GM23338 (cell line): Measurements from ENCODE around the gene TRABD2A. TPM values are rescaled to one million over a fixed set of nuclear protein-coding genes. Genes with fewer than 3 reads are reported as not detected.

ENCODE experiments used
- ATAC-seq: fragments of 200-7000 bp; cut with Tn5 transposase; 3 replicates; pipeline ENCODE4 v1.9.1; 2020
- DNase-seq: peaks from one replicate; pipeline ENCODE4 v3.0.0-alpha.2; 2015; ENCODE audit warnings: low spot score
- H2AFZ ChIP-seq: fragments of 200-600 bp; sonication (generic); 2 replicates; pipeline ENCODE4 v1.8.0; 2016; ENCODE audit warnings: antibody characterized with exemption, mild to moderate bottlenecking, moderate library complexity
- H3F3A ChIP-seq: fragments of 200-600 bp; sonication (generic); replicated peaks from 2 replicates; pipeline ENCODE4 v1.8.0; 2017; ENCODE audit warnings: antibody characterized with exemption, mixed run types, low read depth
- H3K27ac ChIP-seq: fragments of 200-600 bp; sonication (generic); 2 replicates; pipeline ENCODE4 v1.6.1; 2016; ENCODE audit warnings: low read depth
- H3K27me3 ChIP-seq: fragments of 200-600 bp; sonication (generic); 2 replicates; pipeline ENCODE4 v1.8.0; 2016; ENCODE audit warnings: mild to moderate bottlenecking, mixed run types, moderate library complexity; ENCODE audit not compliant: insufficient read depth
- H3K36me3 ChIP-seq: fragments of 200-600 bp; sonication (generic); 2 replicates; pipeline ENCODE4 v1.8.0; 2016; ENCODE audit warnings: mild to moderate bottlenecking; ENCODE audit not compliant: insufficient read depth
- H3K4me1 ChIP-seq: fragments of 200-600 bp; sonication (generic); 2 replicates; pipeline ENCODE4 v1.8.0; 2016; ENCODE audit warnings: mild to moderate bottlenecking, moderate library complexity; ENCODE audit not compliant: insufficient read depth
- H3K4me2 ChIP-seq: fragments of 200-600 bp; sonication (generic); 2 replicates; pipeline ENCODE4 v1.7.1; 2017; ENCODE audit warnings: mixed run types
- H3K4me3 ChIP-seq: fragments of 200-600 bp; sonication (generic); 2 replicates; pipeline ENCODE4 v1.6.1; 2016; ENCODE audit warnings: mixed run types
- H3K79me2 ChIP-seq: fragments of 200-600 bp; sonication (generic); replicated peaks from 2 replicates; pipeline ENCODE4 v1.8.0; 2017; ENCODE audit warnings: mild to moderate bottlenecking; ENCODE audit not compliant: insufficient read depth
- H3K9me2 ChIP-seq: fragments of 200-600 bp; sonication (generic); 2 replicates; pipeline ENCODE4 v1.8.0; 2017; ENCODE audit not compliant: insufficient read depth
- H4K20me1 ChIP-seq: fragments of 200-600 bp; sonication (generic); replicated peaks from 2 replicates; pipeline ENCODE4 v1.8.0; 2017; ENCODE audit warnings: mild to moderate bottlenecking; ENCODE audit not compliant: insufficient read depth
- H3K27ac Mint-ChIP-seq: 2 replicates; pipeline ENCODE4 v1.8.0; 2020; ENCODE audit warnings: inconsistent platforms, mild to moderate bottlenecking, moderate library complexity, mixed read lengths
- H3K27me3 Mint-ChIP-seq: 3 replicates; pipeline ENCODE4 v1.8.0; 2022; ENCODE audit warnings: low read depth, mild to moderate bottlenecking, moderate library complexity, mixed read lengths, inconsistent platforms; ENCODE audit not compliant: insufficient read depth, poor library complexity
- H3K36me3 Mint-ChIP-seq: 3 replicates; pipeline ENCODE4 v1.8.0; 2021; ENCODE audit warnings: low read depth, mild to moderate bottlenecking, inconsistent platforms, moderate library complexity, mixed read lengths
- H3K4me1 Mint-ChIP-seq: 3 replicates; pipeline ENCODE4 v1.8.0; 2020; ENCODE audit warnings: mild to moderate bottlenecking, inconsistent platforms, mixed read lengths
- H3K4me3 Mint-ChIP-seq: 3 replicates; pipeline ENCODE4 v1.8.0; 2021; ENCODE audit warnings: moderate library complexity, mild to moderate bottlenecking, inconsistent platforms, mixed read lengths
- H3K9me3 Mint-ChIP-seq: 3 replicates; pipeline ENCODE4 v1.8.0; 2020; ENCODE audit warnings: moderate library complexity, mild to moderate bottlenecking, inconsistent platforms, mixed read lengths
- CREB1 ChIP-seq: fragments of 250-450 bp; sonication (Bioruptor Pico); IDR thresholded peaks from 2 replicates; pipeline ENCODE4 v1.5.0; 2020; ENCODE audit warnings: low read depth, mild to moderate bottlenecking, moderate library complexity
- EZH2 ChIP-seq: fragments of 200-600 bp; sonication (generic); IDR thresholded peaks from one replicate; pipeline ENCODE4 v1.8.0; 2017; ENCODE audit warnings: antibody characterized with exemption, mild to moderate bottlenecking, low read depth; ENCODE audit not compliant: unreplicated experiment
- EZH2phosphoT487 ChIP-seq: fragments of 200-600 bp; sonication (generic); IDR thresholded peaks from one replicate; pipeline ENCODE4 v1.8.1; 2018; ENCODE audit warnings: antibody characterized with exemption; ENCODE audit not compliant: unreplicated experiment
- JUNB ChIP-seq: IDR thresholded peaks from one replicate; pipeline ENCODE4 v1.6.1; 2016; ENCODE audit warnings: antibody characterized with exemption; ENCODE audit not compliant: unreplicated experiment
- NANOG ChIP-seq: IDR thresholded peaks from 2 replicates; pipeline ENCODE4 v1.6.1; 2016; ENCODE audit warnings: antibody characterized with exemption, borderline replicate concordance
- STAT1 ChIP-seq: IDR thresholded peaks from one replicate; pipeline ENCODE4 v1.6.1; 2016; ENCODE audit warnings: antibody characterized with exemption; ENCODE audit not compliant: unreplicated experiment
- ZNF114 ChIP-seq: fragments of 250-450 bp; sonication (Bioruptor Pico); IDR thresholded peaks from 2 replicates; pipeline ENCODE4 v1.5.0; 2020; ENCODE audit warnings: mild to moderate bottlenecking, moderate library complexity
- ZNF331 ChIP-seq: fragments of 250-450 bp; sonication (Bioruptor Pico); IDR thresholded peaks from 2 replicates; pipeline ENCODE4 v1.5.0; 2020; ENCODE audit warnings: low read depth, mild to moderate bottlenecking, moderate library complexity
- polyA plus RNA-seq: library from polyadenylated mRNA; unstranded; fragments of >200 nt; fragmentation: Nextera tagmentation; extraction: Ambion mirVana; gene quantifications from 2 replicates; pipeline ENCODE4 v1.2.1, GENCODE V29; 2016
- total RNA-seq: library from RNA; depleted of rRNA; stranded (reverse); fragments of >200 nt; shearing (Covaris generic); gene quantifications from 2 replicates; pipeline ENCODE4 v1.2.3, GENCODE V29; 2014
- TF ChIP-seq, protein P1 (sequence below), 2 experiments: fragments of 200-600 bp in 1 of 2; sonication (generic) in 1 of 2; conservative IDR thresholded peaks; 2 replicates each; pipeline versions ENCODE4 v1.5.1 to v1.6.1; 2016 to 2017; ENCODE audit warnings: antibody characterized with exemption in 2 of 2, low read depth in 2 of 2, mild to moderate bottlenecking in 2 of 2, moderate library complexity in 1 of 2
- TF ChIP-seq, protein P2 (sequence below): IDR thresholded peaks from one replicate; pipeline ENCODE4 v1.6.1; 2018; ENCODE audit warnings: antibody characterized with exemption; ENCODE audit not compliant: unreplicated experiment
- TF ChIP-seq, protein P3 (sequence below): IDR thresholded peaks from 2 replicates; pipeline ENCODE4 v1.6.1; 2016; ENCODE audit warnings: antibody characterized with exemption

Gene TRABD2A
- total and polyA plus RNA-seq, 2 experiments from 2014 or later = 5.5 to 12.1 TPM

DNA sequence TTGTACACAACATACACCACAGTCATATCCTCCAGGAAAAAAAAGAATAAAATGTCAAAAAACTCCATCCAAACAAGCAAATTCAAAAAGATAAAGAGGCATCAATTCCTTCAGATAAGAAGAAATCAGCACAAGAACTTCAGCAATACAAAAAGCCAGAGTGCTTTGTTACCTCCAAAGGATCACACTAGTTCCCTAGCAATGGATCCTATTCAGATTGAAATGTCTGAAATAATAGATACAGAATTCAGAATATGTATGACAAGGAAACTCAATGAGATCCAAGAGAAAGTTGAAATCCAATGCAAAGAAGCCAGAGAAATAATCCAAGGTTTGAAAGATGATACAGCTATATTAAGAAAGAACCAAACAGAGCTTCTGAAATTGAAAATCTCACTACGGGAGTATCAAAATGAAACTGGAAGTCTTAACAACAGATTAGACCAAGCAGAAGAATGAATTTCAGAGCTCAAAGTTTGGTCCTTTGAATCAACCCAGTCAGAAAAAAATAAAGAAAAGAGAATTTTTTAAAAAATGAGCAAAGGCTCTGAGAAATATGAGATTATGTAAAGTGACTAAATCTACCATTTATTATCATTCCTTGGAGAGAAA lies 80.6 kb downstream of the TRABD2A start:
- Histone ChIP-seq H3K9me2 (peaks cover 3% of the 10 kb centered on the region; the same call in 1 of the 2 replicates), H3K27ac (peak overlapping the region; percentile 74; the same call in 1 of the 2 replicates), H3K36me3 (no peaks in the 10 kb centered on the region), H3K4me2 (peak overlapping the region; percentile 73), H3K4me3 (peak overlapping the region; percentile 35), H4K20me1 (no peaks in the 10 kb centered on the region), H2AFZ (no peak overlapping the region), H3K79me2 (no peaks in the 10 kb centered on the region), H3K27me3 (no peaks in the 10 kb centered on the region; the same call in 1 of the 2 replicates), H3K4me1 (peaks cover 13% of the 10 kb centered on the region), H3F3A (0 out of 2 replicates have a peak, but pooled peaks cover 8% of the 10 kb centered on the region)
- peak overlapping the region; percentile 76 for H3K27ac Mint-ChIP-seq
- peaks cover 7% of the 10 kb centered on the region for H3K27me3 Mint-ChIP-seq
- TF ChIP-seq EZH2phosphoT487 (no peak), NANOG (no peak), STAT1 (no peak), ZNF114 (CRISPR knock-in tag) (no peak), ZNF331 (CRISPR knock-in tag) (no peak), JUNB (no peak), CREB1 (CRISPR knock-in tag) (no peak), EZH2 (no peak)
- TF ChIP-seq, protein P1, sequence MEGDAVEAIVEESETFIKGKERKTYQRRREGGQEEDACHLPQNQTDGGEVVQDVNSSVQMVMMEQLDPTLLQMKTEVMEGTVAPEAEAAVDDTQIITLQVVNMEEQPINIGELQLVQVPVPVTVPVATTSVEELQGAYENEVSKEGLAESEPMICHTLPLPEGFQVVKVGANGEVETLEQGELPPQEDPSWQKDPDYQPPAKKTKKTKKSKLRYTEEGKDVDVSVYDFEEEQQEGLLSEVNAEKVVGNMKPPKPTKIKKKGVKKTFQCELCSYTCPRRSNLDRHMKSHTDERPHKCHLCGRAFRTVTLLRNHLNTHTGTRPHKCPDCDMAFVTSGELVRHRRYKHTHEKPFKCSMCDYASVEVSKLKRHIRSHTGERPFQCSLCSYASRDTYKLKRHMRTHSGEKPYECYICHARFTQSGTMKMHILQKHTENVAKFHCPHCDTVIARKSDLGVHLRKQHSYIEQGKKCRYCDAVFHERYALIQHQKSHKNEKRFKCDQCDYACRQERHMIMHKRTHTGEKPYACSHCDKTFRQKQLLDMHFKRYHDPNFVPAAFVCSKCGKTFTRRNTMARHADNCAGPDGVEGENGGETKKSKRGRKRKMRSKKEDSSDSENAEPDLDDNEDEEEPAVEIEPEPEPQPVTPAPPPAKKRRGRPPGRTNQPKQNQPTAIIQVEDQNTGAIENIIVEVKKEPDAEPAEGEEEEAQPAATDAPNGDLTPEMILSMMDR (conservative IDR thresholded peaks at IDR 0.05; ENCODE audit: low read depth in 2 of 2) = no peak
- TF ChIP-seq, protein P2, sequence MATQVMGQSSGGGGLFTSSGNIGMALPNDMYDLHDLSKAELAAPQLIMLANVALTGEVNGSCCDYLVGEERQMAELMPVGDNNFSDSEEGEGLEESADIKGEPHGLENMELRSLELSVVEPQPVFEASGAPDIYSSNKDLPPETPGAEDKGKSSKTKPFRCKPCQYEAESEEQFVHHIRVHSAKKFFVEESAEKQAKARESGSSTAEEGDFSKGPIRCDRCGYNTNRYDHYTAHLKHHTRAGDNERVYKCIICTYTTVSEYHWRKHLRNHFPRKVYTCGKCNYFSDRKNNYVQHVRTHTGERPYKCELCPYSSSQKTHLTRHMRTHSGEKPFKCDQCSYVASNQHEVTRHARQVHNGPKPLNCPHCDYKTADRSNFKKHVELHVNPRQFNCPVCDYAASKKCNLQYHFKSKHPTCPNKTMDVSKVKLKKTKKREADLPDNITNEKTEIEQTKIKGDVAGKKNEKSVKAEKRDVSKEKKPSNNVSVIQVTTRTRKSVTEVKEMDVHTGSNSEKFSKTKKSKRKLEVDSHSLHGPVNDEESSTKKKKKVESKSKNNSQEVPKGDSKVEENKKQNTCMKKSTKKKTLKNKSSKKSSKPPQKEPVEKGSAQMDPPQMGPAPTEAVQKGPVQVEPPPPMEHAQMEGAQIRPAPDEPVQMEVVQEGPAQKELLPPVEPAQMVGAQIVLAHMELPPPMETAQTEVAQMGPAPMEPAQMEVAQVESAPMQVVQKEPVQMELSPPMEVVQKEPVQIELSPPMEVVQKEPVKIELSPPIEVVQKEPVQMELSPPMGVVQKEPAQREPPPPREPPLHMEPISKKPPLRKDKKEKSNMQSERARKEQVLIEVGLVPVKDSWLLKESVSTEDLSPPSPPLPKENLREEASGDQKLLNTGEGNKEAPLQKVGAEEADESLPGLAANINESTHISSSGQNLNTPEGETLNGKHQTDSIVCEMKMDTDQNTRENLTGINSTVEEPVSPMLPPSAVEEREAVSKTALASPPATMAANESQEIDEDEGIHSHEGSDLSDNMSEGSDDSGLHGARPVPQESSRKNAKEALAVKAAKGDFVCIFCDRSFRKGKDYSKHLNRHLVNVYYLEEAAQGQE = no peak
- TF ChIP-seq, protein P3, sequence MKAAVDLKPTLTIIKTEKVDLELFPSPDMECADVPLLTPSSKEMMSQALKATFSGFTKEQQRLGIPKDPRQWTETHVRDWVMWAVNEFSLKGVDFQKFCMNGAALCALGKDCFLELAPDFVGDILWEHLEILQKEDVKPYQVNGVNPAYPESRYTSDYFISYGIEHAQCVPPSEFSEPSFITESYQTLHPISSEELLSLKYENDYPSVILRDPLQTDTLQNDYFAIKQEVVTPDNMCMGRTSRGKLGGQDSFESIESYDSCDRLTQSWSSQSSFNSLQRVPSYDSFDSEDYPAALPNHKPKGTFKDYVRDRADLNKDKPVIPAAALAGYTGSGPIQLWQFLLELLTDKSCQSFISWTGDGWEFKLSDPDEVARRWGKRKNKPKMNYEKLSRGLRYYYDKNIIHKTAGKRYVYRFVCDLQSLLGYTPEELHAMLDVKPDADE = no peak
- DNase-seq (no peak), ATAC-seq (peak; percentile 65)
- H3K9me3 Mint-ChIP-seq = peaks cover 5% of the 10 kb centered on the region; the same call in 1 of the 3 replicates
- H3K4me1 Mint-ChIP-seq = peaks cover 18% of the 10 kb centered on the region
- H3K4me3 Mint-ChIP-seq = peak overlapping the region; percentile 10; the same call in 2 of the 3 replicates
- H3K36me3 Mint-ChIP-seq = no peaks in the 10 kb centered on the region
